A204.1 (cell line): ENCODE measurements around the gene CCDC32.

Experiments
- FAIRE-seq: peaks from 2 replicates; lab custom pipeline; 2012; peaks lifted over from hg19 to GRCh38; lab: Jason Lieb, UNC

CCDC32 gene

GRCh38 chr15:40511472-40512133 lies 53.2 kb downstream of the CCDC32 start:
- no peak for FAIRE-seq

- no peak for FAIRE-seq
These were observed 53.8 kb downstream of the CCDC32 start for GRCh38 chr15:40511093-40511471.

- no peak for FAIRE-seq
These were observed 54.6 kb downstream of the CCDC32 start for GRCh38 chr15:40510201-40510600.

- FAIRE-seq, result no peak
These were observed 56.6 kb downstream of the CCDC32 start for GRCh38 chr15:40508216-40508615.

GRCh38 chr15:40506964-40507571 lies 57.8 kb downstream of the CCDC32 start:
- no peak for FAIRE-seq
